HepG2 (cell line): ENCODE measurements around the gene CTSA. TPM values are rescaled to one million over a fixed set of nuclear protein-coding genes. Genes with fewer than 3 reads are reported as not detected.

ENCODE experiments used
- ATAC-seq: fragments of 200-7000 bp; cut with Tn5 transposase; 3 replicates; pipeline ENCODE4 v1.9.1; 2020; ENCODE audit warnings: mild to moderate bottlenecking, moderate library complexity
- BruUV-seq: library from RNA; stranded (reverse); fragments of 400-500 nt; replicated peaks from 2 replicates; lab custom pipeline; 2021; lab: Mats Ljungman, UMichigan
- CTCF ChIA-PET: fragments of 300-600 bp; formaldehyde crosslinking; extraction: SDS; loops from one replicate; lab custom pipeline; 2021; ENCODE audit warnings: low total read pairs, inconsistent platforms, low intra/inter-chr PET ratio; lab: Yijun Ruan, JAX
- POLR2A ChIA-PET: fragments of 350-600 bp; sonication (Branson Sonifier 250); formaldehyde crosslinking; loops from one replicate; lab custom pipeline; 2020; ENCODE audit warnings: antibody characterized with exemption, inconsistent platforms; lab: Yijun Ruan, JAX
- DNase-seq: peaks from one replicate; pipeline ENCODE4 v3.0.0-alpha.2; 2015; ENCODE audit warnings: low spot score
- FAIRE-seq: peaks from 3 replicates; lab custom pipeline; 2011; peaks lifted over from hg19 to GRCh38; lab: Jason Lieb, UNC
- H2AFZ ChIP-seq: one replicate; pipeline ENCODE4 v1.6.1; 2011; ENCODE audit warnings: low read length, inconsistent platforms
- H3K27ac ChIP-seq: fragments of 300-600 bp; 3 replicates; pipeline ENCODE4 v1.8.0; 2011; ENCODE audit warnings: mixed run types, mild to moderate bottlenecking, mixed read lengths, low read length, inconsistent platforms; ENCODE audit not compliant: insufficient read depth; ENCODE audit errors: extremely low read length
- H3K27me3 ChIP-seq, 2 experiments: fragments of 200-600 bp in 1 of 2; 2 replicates in 1 of 2; 3 replicates in 1 of 2; pipeline versions ENCODE4 v1.6.0 to v1.8.0; 2011; ENCODE audit warnings: low read length in 2 of 2, mild to moderate bottlenecking in 2 of 2, moderate library complexity in 2 of 2, inconsistent platforms in 1 of 2; ENCODE audit not compliant: insufficient read depth in 2 of 2, control insufficient read depth in 1 of 2
- H3K36me3 ChIP-seq, 2 experiments: fragments of 200-600 bp in 1 of 2; replicated peaks in 1 of 2; 2 replicates in 1 of 2; 3 replicates in 1 of 2; pipeline versions ENCODE4 v1.5.1 to v1.8.0; 2011; ENCODE audit warnings: low read length in 2 of 2, inconsistent platforms in 1 of 2; ENCODE audit not compliant: insufficient read depth in 2 of 2, control insufficient read depth in 1 of 2
- H3K4me1 ChIP-seq: 2 replicates; pipeline ENCODE4 v1.5.1; 2012; ENCODE audit warnings: low read length, inconsistent platforms; ENCODE audit not compliant: insufficient read depth
- H3K4me2 ChIP-seq: 2 replicates; pipeline ENCODE4 v1.6.0; 2011; ENCODE audit warnings: low read depth, low read length, inconsistent platforms
- H3K4me3 ChIP-seq, 3 experiments: fragments of 200-600 bp in 1 of 3; sonication (generic), shearing (Covaris generic) in 1 of 3; replicated peaks in 1 of 3; 2 replicates each; pipeline ENCODE4 v1.5.1; 2011 to 2016; ENCODE audit warnings: low read length in 3 of 3, inconsistent platforms in 2 of 3, low read depth in 2 of 3, mild to moderate bottlenecking in 2 of 3, control low read depth in 1 of 3, mixed read lengths in 1 of 3; ENCODE audit not compliant: insufficient read depth in 1 of 3
- H3K79me2 ChIP-seq: one replicate; pipeline ENCODE4 v1.6.1; 2011; ENCODE audit warnings: low read length, inconsistent platforms; ENCODE audit not compliant: insufficient read depth
- H3K9ac ChIP-seq: 2 replicates; pipeline ENCODE4 v1.6.0; 2011; ENCODE audit warnings: mild to moderate bottlenecking, low read depth, low read length, inconsistent platforms; ENCODE audit not compliant: insufficient read depth
- H3K9me3 ChIP-seq: 2 replicates; pipeline ENCODE4 v1.5.1; 2012; ENCODE audit warnings: mild to moderate bottlenecking, low read length
- H4K20me1 ChIP-seq: 2 replicates; pipeline ENCODE4 v1.6.0; 2011; ENCODE audit warnings: inconsistent platforms, mild to moderate bottlenecking, low read length, moderate library complexity; ENCODE audit not compliant: insufficient read depth
- ATF7 ChIP-seq, 2 experiments: fragments of 450-650 bp in 1 of 2; sonication (generic) in 1 of 2; formaldehyde crosslinking in 1 of 2; IDR thresholded peaks; 2 replicates each; pipeline versions ENCODE4 v1.4.0 to v1.6.1; 2016 to 2020; ENCODE audit warnings: antibody characterized with exemption in 1 of 2, mild to moderate bottlenecking in 1 of 2, missing genetic modification reagents in 1 of 2
- CREB1 ChIP-seq, 2 experiments: fragments of 450-650 bp in 1 of 2; IDR thresholded peaks; 2 replicates each; pipeline ENCODE4 v1.6.1; 2016 to 2017; ENCODE audit warnings: control low read depth in 1 of 2, mild to moderate bottlenecking in 1 of 2, missing compliant biosample characterization in 1 of 2, missing genetic modification characterization in 1 of 2
- HOXA9 ChIP-seq: sonication (generic); formaldehyde crosslinking; IDR thresholded peaks from 2 replicates; pipeline ENCODE4 v1.8.1; 2022; ENCODE audit warnings: missing genetic modification reagents, mild to moderate bottlenecking, moderate library complexity, borderline replicate concordance
- POLR2A ChIP-seq, 2 experiments: IDR thresholded peaks; 2 replicates each; pipeline ENCODE4 v1.6.1; 2011; ENCODE audit warnings: low read depth in 2 of 2, low read length in 2 of 2, mild to moderate bottlenecking in 1 of 2, moderate library complexity in 1 of 2; ENCODE audit not compliant: insufficient read depth in 1 of 2
- SMAD1 ChIP-seq: sonication (generic); formaldehyde crosslinking; IDR thresholded peaks from 2 replicates; pipeline ENCODE4 v1.4.0; 2020; ENCODE audit warnings: missing genetic modification reagents, low read depth, mild to moderate bottlenecking, borderline replicate concordance
- ZNF562 ChIP-seq: sonication (generic); formaldehyde crosslinking; IDR thresholded peaks from 2 replicates; pipeline ENCODE4 v1.8.0; 2022; ENCODE audit warnings: missing genetic modification reagents, borderline replicate concordance
- ZNF75D ChIP-seq: sonication (generic); formaldehyde crosslinking; IDR thresholded peaks from 2 replicates; pipeline ENCODE4 v1.8.1; 2023; ENCODE audit warnings: missing genetic modification reagents, mild to moderate bottlenecking, borderline replicate concordance
- ZNF879 ChIP-seq: sonication (generic); formaldehyde crosslinking; IDR thresholded peaks from 2 replicates; pipeline ENCODE4 v1.8.1; 2023; ENCODE audit warnings: missing genetic modification reagents
- ZSCAN12 ChIP-seq: sonication (generic); formaldehyde crosslinking; IDR thresholded peaks from 2 replicates; pipeline ENCODE4 v1.9.0; 2021; ENCODE audit warnings: mild to moderate bottlenecking, missing genetic modification reagents
- WGBS: methylation state at CpG from one replicate; pipeline ENCODE4 v1.1.6; 2017; ENCODE audit warnings: low lambda C conversion rate; 5-methylcytosine and 5-hydroxymethylcytosine counted together
- in situ Hi-C: cut with HindIII; loops from 2 replicates; pipeline ENCODE4 v1.10.0; 2017; ENCODE audit warnings: low pct_unique_long_range_greater_than_20kb; ENCODE audit not compliant: extremely low pct_ligation_motif_present
- intact Hi-C: fragments of 100-400 bp; cut with micrococcal nuclease; formaldehyde crosslinking; loops from one replicate; pipeline ENCODE4 v1.10.0; 2022; ENCODE audit not compliant: unreplicated experiment
- polyA plus RNA-seq, 8 experiments: library from polyadenylated mRNA; depleted of rRNA in 3 of 8; stranded (reverse) in 7 of 8; unstranded in 1 of 8; fragments of >200 nt; fragmentation: Illumina TruSeq in 4 of 8; extraction: Trizol in 4 of 8; gene quantifications; 2 replicates each; pipeline versions ENCODE4 v1.2.1 to v1.2.3, GENCODE V29; 2011 to 2016; ENCODE audit warnings: low read depth in 4 of 8, missing spikeins in 1 of 8, mixed read lengths in 1 of 8; ENCODE audit not compliant: insufficient read depth in 1 of 8
- total RNA-seq, 5 experiments: library from RNA; depleted of rRNA; stranded (reverse); fragments of >200 nt; fragmentation: Illumina TruSeq; extraction: Trizol; gene quantifications; 2 replicates each; pipeline ENCODE4 v1.2.3, GENCODE V29; 2016; ENCODE audit warnings: low read depth in 1 of 5
- TF ChIP-seq, protein P1 (sequence below): sonication (generic); formaldehyde crosslinking; IDR thresholded peaks from 2 replicates; pipeline ENCODE4 v1.8.1; 2023; ENCODE audit warnings: missing genetic modification reagents, mild to moderate bottlenecking, borderline replicate concordance

Gene CTSA
- total and polyA plus RNA-seq, 2 of the 13 experiments (the other 11 are each of a cell fraction or from before 2014, with no cell fraction given) = 202 to 231 TPM

DNA sequence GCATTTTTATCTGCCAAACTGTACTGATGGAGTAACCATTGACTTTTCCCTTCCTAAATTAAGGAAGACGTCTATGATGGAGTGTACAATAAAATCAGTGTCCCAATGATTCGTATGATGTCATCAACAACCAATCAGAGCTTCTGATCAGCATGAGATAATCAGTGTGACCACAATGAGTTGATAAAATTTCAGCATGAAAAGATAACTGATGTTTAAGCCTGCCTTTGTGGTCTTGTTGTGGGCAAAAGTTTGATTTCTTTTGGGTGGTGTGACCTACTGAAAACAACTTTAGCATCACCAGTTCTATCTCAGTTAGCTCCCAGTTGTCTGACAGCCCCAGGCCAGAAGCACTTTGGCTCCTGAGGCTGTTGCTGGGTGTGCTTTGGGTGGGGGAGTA lies 46.6 kb downstream of the CTSA start:
- no peak for FAIRE-seq
- H3K36me3 ChIP-seq = peaks cover 43 to 44% of the 10 kb centered on the region in 2 experiments
- no peak overlapping the region for H3K4me2 ChIP-seq
- peaks cover 24% of the 10 kb centered on the region for H3K79me2 ChIP-seq
- intact Hi-C loops = no loop called here
- BruUV-seq = no TSS peak
- no peak for DNase-seq
- no peak overlapping the region for H3K4me3 ChIP-seq
- CTCF ChIA-PET = no interaction called here
- H3K27ac ChIP-seq = no peak overlapping the region
- no peaks in the 10 kb centered on the region; a peak in 1 of 5 replicates for H3K27me3 ChIP-seq
- no peaks in the 10 kb centered on the region for H4K20me1 ChIP-seq
- POLR2A ChIA-PET = interaction anchor here (2.1 to 5.9 kb wide), 2 partner anchors 9 to 46 kb away, joined by 7 to 201 read pairs; partner anchors contain the start of genes CTSA and NEURL2
- WGBS = 98% methylated on average over 2 of the region's 2 CpGs
- ATAC-seq = no peak
- H2AFZ ChIP-seq = no peak overlapping the region
- in situ Hi-C loops = no loop called here
- no peaks in the 10 kb centered on the region for H3K9me3 ChIP-seq
- TF ChIP-seq HOXA9 (CRISPR knock-in tag) = no peak
- TF ChIP-seq, protein P1, sequence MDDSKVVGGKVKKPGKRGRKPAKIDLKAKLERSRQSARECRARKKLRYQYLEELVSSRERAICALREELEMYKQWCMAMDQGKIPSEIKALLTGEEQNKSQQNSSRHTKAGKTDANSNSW (CRISPR knock-in tag) = no peak
- no peak for TF ChIP-seq ZNF562
- peak; percentile 98 for TF ChIP-seq ATF7 (IDR thresholded peaks at IDR 0.05)
- TF ChIP-seq ATF7 (CRISPR knock-in tag; IDR thresholded peaks at IDR 0.05) = no peak
- peak; percentile 87 for TF ChIP-seq CREB1 (IDR thresholded peaks at IDR 0.05)
- TF ChIP-seq CREB1 (CRISPR knock-in tag; IDR thresholded peaks at IDR 0.05) = no peak
- TF ChIP-seq SMAD1 = no peak
- TF ChIP-seq ZSCAN12 (CRISPR knock-in tag) = no peak
- TF ChIP-seq POLR2A (IDR thresholded peaks at IDR 0.05; ENCODE audit: insufficient read depth in 1 of 2, low read depth in 2 of 2, low read length in 2 of 2) = no peak
- TF ChIP-seq ZNF879 (CRISPR knock-in tag) = no peak
- TF ChIP-seq ZNF75D = no peak
- no peak overlapping the region for H3K9ac ChIP-seq
- peaks cover 28% of the 10 kb centered on the region for H3K4me1 ChIP-seq
